A673 (cell line): ENCODE results near the gene IARS2.

Experiments used
- EZH2 ChIP-seq: fragments of 200-600 bp; sonication (generic); IDR thresholded peaks from 2 replicates; pipeline ENCODE4 v1.6.1; 2017; ENCODE audit warnings: borderline replicate concordance, low read depth, mild to moderate bottlenecking, mixed read lengths, antibody characterized with exemption, low read length; ENCODE audit not compliant: poor library complexity, severe bottlenecking
- TF ChIP-seq, protein P1 (sequence below): fragments of 300-800, 200-600 bp; sonication (generic); conservative IDR thresholded peaks from 2 replicates; pipeline ENCODE4 v1.5.1; 2017; ENCODE audit warnings: low read depth, mild to moderate bottlenecking, antibody characterized with exemption, low read length, moderate library complexity, mixed read lengths

DNA sequence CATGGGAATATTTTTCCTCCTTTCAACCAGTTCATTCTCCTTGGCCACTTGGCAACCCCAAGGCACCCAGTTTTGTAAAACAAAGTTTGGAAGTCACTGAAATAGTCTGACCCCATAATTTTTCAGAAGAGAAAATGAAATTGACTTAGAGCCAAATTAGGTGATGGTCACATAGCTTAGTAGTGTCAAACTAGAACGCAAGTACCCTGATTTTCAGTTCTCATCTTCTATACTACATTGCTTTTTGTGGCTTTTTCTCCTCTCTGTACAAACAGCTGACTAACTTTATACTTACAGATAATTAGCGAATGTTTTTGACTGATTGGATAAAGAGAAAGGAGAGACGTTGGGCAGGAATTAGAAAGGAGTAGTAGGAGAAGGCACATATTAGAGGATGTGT lies 33.1 kb downstream of the IARS2 start:
- TF ChIP-seq, protein P1, sequence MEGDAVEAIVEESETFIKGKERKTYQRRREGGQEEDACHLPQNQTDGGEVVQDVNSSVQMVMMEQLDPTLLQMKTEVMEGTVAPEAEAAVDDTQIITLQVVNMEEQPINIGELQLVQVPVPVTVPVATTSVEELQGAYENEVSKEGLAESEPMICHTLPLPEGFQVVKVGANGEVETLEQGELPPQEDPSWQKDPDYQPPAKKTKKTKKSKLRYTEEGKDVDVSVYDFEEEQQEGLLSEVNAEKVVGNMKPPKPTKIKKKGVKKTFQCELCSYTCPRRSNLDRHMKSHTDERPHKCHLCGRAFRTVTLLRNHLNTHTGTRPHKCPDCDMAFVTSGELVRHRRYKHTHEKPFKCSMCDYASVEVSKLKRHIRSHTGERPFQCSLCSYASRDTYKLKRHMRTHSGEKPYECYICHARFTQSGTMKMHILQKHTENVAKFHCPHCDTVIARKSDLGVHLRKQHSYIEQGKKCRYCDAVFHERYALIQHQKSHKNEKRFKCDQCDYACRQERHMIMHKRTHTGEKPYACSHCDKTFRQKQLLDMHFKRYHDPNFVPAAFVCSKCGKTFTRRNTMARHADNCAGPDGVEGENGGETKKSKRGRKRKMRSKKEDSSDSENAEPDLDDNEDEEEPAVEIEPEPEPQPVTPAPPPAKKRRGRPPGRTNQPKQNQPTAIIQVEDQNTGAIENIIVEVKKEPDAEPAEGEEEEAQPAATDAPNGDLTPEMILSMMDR: no peak
- no peak for TF ChIP-seq EZH2
